PC-9 (cell line): ENCODE data around the gene ASTL.

Experiments
- CTCF ChIP-seq: fragments of 200-600 bp; sonication (generic); conservative IDR thresholded peaks from 2 replicates; pipeline ENCODE4 v1.6.1; 2017; ENCODE audit warnings: mixed run types, antibody characterized with exemption, mild to moderate bottlenecking, moderate library complexity
- EZH2 ChIP-seq: fragments of 200-600 bp; sonication (generic); IDR thresholded peaks from 2 replicates; pipeline ENCODE4 v1.8.0; 2017; ENCODE audit warnings: antibody characterized with exemption, low read depth

- no peak for TF ChIP-seq CTCF
- TF ChIP-seq EZH2 = no peak
These were observed 43.1 kb downstream of the ASTL start for GRCh38 chr2:96095116-96095636.
